ENCODE data around the gene MYO7A.

DNA sequence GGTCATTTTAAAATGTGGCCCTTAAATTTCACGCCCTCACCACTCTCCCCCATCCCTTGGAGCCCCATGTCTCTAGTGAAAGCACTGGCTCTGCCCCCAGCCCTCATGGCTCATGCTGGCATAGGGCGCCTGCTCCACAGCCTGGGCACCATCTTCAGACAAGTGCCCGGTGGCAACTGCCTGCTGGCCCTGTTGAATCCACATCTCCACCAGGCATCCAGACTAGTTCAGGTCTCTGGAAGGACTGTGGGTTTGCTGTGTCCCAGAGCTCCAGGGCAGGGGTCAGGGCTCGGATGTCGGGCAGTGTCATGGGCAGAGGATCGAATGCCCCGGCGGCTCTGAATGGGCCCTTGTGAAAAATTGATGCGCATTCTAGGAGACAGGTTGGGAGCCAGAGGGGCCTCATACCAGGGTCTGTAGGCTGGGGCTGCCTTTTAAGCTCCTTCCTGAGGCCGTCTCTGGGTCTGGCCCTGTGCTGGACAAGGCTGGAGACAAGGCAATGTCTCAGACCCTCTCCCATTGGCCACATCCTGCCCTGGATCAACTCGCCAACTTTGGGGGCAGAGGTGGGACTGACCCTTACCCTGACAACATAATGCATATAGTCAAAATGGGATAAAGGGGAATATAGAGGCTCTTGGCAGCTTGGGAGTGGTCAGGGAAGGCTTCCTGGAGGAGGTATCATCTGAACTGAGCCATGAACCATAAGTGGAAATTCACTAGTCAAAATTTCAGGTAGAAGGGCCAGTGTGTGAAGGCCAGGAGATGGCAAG lies 1.2 kb downstream of the MYO7A start:
- no peak for TF ChIP-seq POLR2A (IDR thresholded peaks at IDR 0.05; ENCODE audit: low read length)
- TF ChIP-seq GATA1 (IDR thresholded peaks at IDR 0.05; ENCODE audit: low read depth, low read length), result no peak

Measured in erythroblast (primary cell).